NT2/D1 (cell line): ENCODE measurements around the gene TMPRSS13.

ENCODE experiments used
- DNase-seq: peaks from one replicate; pipeline ENCODE4 v3.0.0-alpha.2; 2011; ENCODE audit warnings: low read depth, low spot score
- H3K27me3 ChIP-seq: 2 replicates; pipeline ENCODE4 v1.6.0; 2011; ENCODE audit warnings: mild to moderate bottlenecking; ENCODE audit not compliant: insufficient read length, insufficient read depth
- H3K36me3 ChIP-seq: 2 replicates; pipeline ENCODE4 v1.6.1; 2011; ENCODE audit warnings: mild to moderate bottlenecking, low read length, mixed read lengths; ENCODE audit not compliant: insufficient read depth, insufficient read length
- H3K4me1 ChIP-seq: 2 replicates; pipeline ENCODE4 v1.5.1; 2011; ENCODE audit not compliant: insufficient read depth, insufficient read length
- H3K4me3 ChIP-seq: 2 replicates; pipeline ENCODE4 v1.5.1; 2011; ENCODE audit warnings: low read depth; ENCODE audit not compliant: insufficient read length
- H3K9ac ChIP-seq: 2 replicates; pipeline ENCODE4 v1.6.0; 2011; ENCODE audit warnings: low read depth; ENCODE audit not compliant: insufficient read length
- H3K9me3 ChIP-seq: 2 replicates; pipeline ENCODE4 v1.5.1; 2011; ENCODE audit warnings: mild to moderate bottlenecking, low read length; ENCODE audit not compliant: insufficient read depth
- SUZ12 ChIP-seq: IDR thresholded peaks from 2 replicates; pipeline ENCODE4 v1.6.1; 2011; ENCODE audit not compliant: insufficient read length, insufficient read depth; ENCODE audit errors: extremely low read depth
- YY1 ChIP-seq: IDR thresholded peaks from 2 replicates; pipeline ENCODE4 v1.6.1; 2011; ENCODE audit not compliant: insufficient read length, insufficient read depth
- ZNF274 ChIP-seq: IDR thresholded peaks from 2 replicates; pipeline ENCODE4 v1.6.1; 2011; ENCODE audit warnings: mild to moderate bottlenecking, low read depth, low read length

The TMPRSS13 gene

DNA sequence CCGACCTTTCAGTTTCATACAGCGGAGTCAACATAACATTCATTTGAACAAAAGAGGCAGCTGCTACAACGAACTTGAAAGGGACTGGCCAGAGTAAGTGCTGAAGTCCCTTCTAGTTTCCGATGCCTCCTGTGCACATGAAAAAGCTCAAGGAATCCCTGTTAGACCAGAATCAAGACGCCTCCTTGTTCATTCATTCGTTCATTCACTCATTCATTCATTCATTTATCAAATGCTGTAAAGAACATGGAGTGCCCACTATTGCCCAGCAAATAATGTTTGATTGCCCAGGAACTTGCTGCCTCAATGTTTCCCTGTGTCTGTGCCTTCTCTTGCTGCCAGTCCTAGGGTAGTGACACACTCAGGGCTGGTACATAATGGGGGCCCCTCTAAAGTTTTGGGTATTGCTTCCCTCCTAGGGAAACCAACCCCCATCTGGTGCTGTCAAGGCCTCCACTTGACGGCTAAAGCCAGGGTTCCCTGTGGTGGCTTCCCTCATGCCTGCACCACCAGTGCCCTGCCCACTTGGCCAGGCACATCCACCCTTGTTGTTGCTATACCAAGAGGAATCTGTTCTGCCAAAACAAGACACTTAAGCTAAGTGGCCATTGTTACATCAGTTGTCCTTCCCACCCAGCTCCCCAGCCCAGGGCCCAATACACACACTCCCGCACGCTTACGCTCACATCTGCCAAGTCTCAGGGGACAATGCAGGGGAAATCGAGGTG, 3.8 kb downstream of the TMPRSS13 start:
- no peak overlapping the region for H3K9ac ChIP-seq
- TF ChIP-seq YY1 (no peak), SUZ12 (no peak), ZNF274 (no peak)
- no peaks in the 10 kb centered on the region for H3K27me3 ChIP-seq
- H3K4me3 ChIP-seq: no peak overlapping the region
- peaks cover 4% of the 10 kb centered on the region for H3K4me1 ChIP-seq
- H3K36me3 ChIP-seq: no peaks in the 10 kb centered on the region
- DNase-seq: no peak
- no peaks in the 10 kb centered on the region for H3K9me3 ChIP-seq

DNA sequence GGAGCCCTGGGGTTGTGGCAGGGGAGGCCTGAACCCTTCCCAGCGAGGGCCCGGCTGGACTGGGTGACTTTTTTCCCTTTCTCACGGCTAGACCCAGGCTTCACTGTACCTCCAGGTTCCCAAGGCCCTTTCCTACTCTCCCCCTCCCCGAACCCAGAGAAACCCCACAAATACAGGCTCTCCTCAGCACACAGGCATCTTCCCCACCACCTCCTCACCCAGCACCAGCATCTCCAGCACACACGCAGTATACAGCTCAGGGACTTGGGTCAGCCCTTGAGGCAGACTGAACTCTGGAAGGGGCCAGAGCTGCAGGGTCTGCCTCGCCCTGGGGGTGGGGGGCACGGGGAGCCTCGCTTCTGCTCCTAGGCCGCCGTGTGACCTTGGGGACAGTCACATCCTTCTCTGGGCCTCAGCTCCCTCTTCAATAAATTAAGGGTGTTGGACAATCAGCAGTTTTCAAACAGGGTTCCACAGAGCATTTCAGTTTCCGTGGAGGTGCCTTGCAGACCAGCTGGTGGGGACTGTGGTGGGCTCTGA, 4.5 kb downstream of the TMPRSS13 start:
- DNase-seq: no peak
- Histone ChIP-seq H3K9me3 (no peaks in the 10 kb centered on the region), H3K4me3 (no peak overlapping the region), H3K9ac (no peak overlapping the region), H3K4me1 (peaks cover 4% of the 10 kb centered on the region), H3K36me3 (no peaks in the 10 kb centered on the region), H3K27me3 (no peaks in the 10 kb centered on the region)
- TF ChIP-seq YY1: no peak
- TF ChIP-seq ZNF274: no peak
- TF ChIP-seq SUZ12: no peak

DNA sequence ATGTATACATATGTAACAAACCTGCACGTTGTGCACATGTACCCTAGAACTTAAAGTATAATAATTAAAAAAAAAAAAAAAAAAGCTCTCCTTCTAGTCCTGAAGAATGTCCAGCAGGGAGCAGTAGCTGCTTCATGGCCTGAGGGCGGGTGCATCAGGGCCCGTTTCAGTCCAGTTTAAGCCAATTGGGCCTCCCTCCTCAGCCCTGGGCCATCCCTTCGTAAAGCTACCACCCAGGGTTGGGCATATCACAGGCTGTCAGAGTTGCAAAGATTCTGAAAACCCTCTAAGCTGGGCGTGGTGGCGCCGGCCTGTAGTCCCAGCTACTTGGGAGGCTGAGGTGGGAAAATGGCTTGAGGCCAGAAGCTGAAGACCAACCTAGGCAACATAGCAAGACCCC, 5.4 kb downstream of the TMPRSS13 start:
- Histone ChIP-seq H3K4me1 (peaks cover 4% of the 10 kb centered on the region), H3K9ac (no peak overlapping the region), H3K9me3 (no peaks in the 10 kb centered on the region), H3K4me3 (no peak overlapping the region), H3K36me3 (no peaks in the 10 kb centered on the region), H3K27me3 (no peaks in the 10 kb centered on the region)
- TF ChIP-seq SUZ12 (no peak), YY1 (no peak), ZNF274 (no peak)
- DNase-seq: no peak

DNA sequence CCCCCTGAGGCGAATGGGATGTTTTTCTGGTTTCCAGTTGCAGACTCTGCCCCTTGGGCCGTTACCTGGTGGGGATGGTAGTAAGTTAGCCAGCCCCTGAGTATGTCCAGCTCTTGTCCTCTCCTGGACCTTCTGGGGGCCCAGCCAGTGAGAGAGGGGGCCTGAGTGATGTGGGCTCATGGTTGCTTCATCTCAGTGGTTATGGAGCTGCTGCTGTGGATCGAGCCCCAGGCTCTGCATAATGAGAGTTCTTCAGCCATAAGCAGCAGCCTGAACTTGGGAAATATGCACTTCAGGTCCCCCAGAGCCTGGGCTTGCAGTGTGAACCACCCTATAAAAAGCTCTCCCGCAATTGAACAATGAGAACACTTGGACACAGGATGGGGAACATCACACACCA, 5.9 kb downstream of the TMPRSS13 start:
- TF ChIP-seq ZNF274 (no peak), YY1 (no peak), SUZ12 (no peak)
- Histone ChIP-seq H3K9me3 (no peaks in the 10 kb centered on the region), H3K4me1 (peaks cover 4% of the 10 kb centered on the region), H3K4me3 (no peak overlapping the region), H3K9ac (no peak overlapping the region), H3K36me3 (no peaks in the 10 kb centered on the region), H3K27me3 (no peaks in the 10 kb centered on the region)
- DNase-seq: no peak

DNA sequence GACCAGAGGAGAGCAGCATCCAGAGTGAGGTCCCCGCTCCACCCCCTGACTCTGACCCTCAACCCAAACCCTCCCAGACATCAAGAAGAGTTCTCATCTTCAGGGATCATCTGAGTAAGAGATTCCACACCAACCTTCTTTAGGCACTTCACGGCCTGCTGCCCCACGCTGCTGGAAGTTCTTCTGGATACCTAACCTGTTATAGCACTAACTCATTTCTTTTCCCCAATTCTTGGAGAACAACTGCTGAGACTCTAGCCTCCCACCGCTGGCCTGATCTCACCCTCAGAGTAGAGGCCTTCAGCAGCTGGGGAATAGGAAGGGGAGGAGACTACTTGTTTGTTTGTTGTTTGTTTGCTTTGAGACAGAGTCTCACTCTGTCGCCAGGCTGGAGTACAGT, 7.3 kb downstream of the TMPRSS13 start:
- no peak overlapping the region for H3K4me3 ChIP-seq
- no peak for TF ChIP-seq YY1
- no peak for TF ChIP-seq ZNF274
- TF ChIP-seq SUZ12: no peak
- H3K4me1 ChIP-seq: peaks cover 4% of the 10 kb centered on the region
- H3K36me3 ChIP-seq: no peaks in the 10 kb centered on the region
- DNase-seq: no peak
- H3K9ac ChIP-seq: no peak overlapping the region
- H3K27me3 ChIP-seq: no peaks in the 10 kb centered on the region
- no peaks in the 10 kb centered on the region for H3K9me3 ChIP-seq

DNA sequence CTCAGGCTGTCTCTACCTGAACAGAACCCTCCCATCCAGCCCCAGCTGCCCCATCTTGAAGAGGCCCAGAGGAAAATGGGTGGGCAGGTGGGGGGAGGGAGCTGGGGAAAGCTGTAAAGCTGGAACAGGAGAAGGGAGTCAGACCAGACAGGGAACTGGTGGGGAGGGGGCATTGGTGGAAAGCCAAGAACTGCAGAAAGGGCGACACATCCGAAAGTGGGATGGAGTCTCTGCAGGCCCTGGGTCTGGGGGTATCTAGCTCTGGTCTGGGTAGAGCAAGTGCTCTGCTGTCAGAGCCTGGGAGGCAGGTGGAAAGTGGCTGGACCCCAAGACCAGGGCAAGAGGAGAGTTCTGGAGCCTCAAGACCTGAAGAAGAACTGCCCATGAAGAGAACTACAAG, 7.7 kb downstream of the TMPRSS13 start:
- Histone ChIP-seq H3K36me3 (no peaks in the 10 kb centered on the region), H3K4me1 (peaks cover 4% of the 10 kb centered on the region), H3K27me3 (no peaks in the 10 kb centered on the region), H3K9me3 (no peaks in the 10 kb centered on the region), H3K9ac (no peak overlapping the region), H3K4me3 (no peak overlapping the region)
- no peak for DNase-seq
- no peak for TF ChIP-seq YY1
- no peak for TF ChIP-seq SUZ12
- no peak for TF ChIP-seq ZNF274

DNA sequence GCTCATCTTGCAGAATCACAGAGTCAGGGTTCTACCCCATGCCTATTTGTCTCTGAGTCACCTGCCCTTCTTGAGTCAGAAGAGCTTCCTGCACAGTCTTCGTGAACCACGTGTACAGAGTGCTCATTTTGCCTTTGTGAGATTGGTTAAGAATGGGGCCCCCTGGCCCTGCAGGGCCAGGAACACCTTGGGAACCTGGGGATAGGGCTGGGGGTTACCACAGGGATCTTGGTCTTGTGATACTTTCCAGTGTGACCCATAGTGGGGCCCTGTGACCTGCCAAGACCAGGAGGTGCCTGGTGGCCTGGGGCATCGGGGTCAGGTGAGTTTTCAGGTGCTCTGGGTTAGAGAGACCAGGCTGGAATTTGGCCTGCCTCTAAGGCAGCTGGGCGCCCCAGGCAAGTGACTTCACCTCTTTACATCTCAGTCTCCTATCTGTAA, 9.4 kb downstream of the TMPRSS13 start:
- DNase-seq: no peak
- no peaks in the 10 kb centered on the region for H3K27me3 ChIP-seq
- no peaks in the 10 kb centered on the region for H3K9me3 ChIP-seq
- peaks cover 4% of the 10 kb centered on the region for H3K4me1 ChIP-seq
- no peaks in the 10 kb centered on the region for H3K36me3 ChIP-seq
- TF ChIP-seq YY1 (no peak), SUZ12 (no peak), ZNF274 (no peak)
- no peak overlapping the region for H3K9ac ChIP-seq
- no peak overlapping the region for H3K4me3 ChIP-seq
